Immature natural killer cell (primary cell): ENCODE data around the gene CTTNBP2NL. TPM values are rescaled to one million over a fixed set of nuclear protein-coding genes. Genes with fewer than 3 reads are reported as not detected.

Experiments used
- DNase-seq, 3 donors: peaks; one replicate each; pipeline ENCODE4 v3.0.0; 2022; ENCODE audit warnings: mixed read lengths in 1 of 3
- H3K27ac Mint-ChIP-seq, 6 donors: one replicate each; pipeline ENCODE4 v1.8.0; 2020; ENCODE audit warnings: mixed read lengths in 6 of 6, mild to moderate bottlenecking in 5 of 6, inconsistent platforms in 4 of 6, moderate library complexity in 3 of 6
- H3K27me3 Mint-ChIP-seq, 3 donors: one replicate each; pipeline ENCODE4 v1.8.0; 2020 to 2021; ENCODE audit warnings: low read depth in 3 of 3, mild to moderate bottlenecking in 3 of 3, mixed read lengths in 3 of 3, moderate library complexity in 3 of 3, inconsistent platforms in 1 of 3
- H3K36me3 Mint-ChIP-seq, 3 donors: one replicate each; pipeline ENCODE4 v1.8.0; 2020; ENCODE audit warnings: mixed read lengths in 3 of 3, inconsistent platforms in 2 of 3, mild to moderate bottlenecking in 2 of 3
- H3K4me1 Mint-ChIP-seq, 2 donors: one replicate each; pipeline ENCODE4 v1.8.0; 2020; ENCODE audit warnings: inconsistent platforms in 2 of 2, mild to moderate bottlenecking in 2 of 2, mixed read lengths in 2 of 2, moderate library complexity in 1 of 2
- H3K4me3 Mint-ChIP-seq, 5 donors: one replicate each; pipeline ENCODE4 v1.8.0; 2020; ENCODE audit warnings: mild to moderate bottlenecking in 5 of 5, mixed read lengths in 5 of 5, inconsistent platforms in 3 of 5, moderate library complexity in 3 of 5
- H3K9me3 Mint-ChIP-seq, 6 donors: one replicate each; pipeline ENCODE4 v1.8.0; 2020; ENCODE audit warnings: mild to moderate bottlenecking in 6 of 6, mixed read lengths in 6 of 6, inconsistent platforms in 4 of 6, moderate library complexity in 3 of 6
- polyA plus RNA-seq, 3 donors: library from polyadenylated mRNA; unstranded; fragments of 300-500 nt; fragmentation: Illumina TruSeq; gene quantifications; one replicate each; pipeline ENCODE4 v1.2.3, GENCODE V29; 2021

The CTTNBP2NL gene
- under 1 TPM in 1 of 3 donors, not detected in 2; 0.03 TPM for polyA plus RNA-seq

- H3K36me3 Mint-ChIP-seq: no peaks in the 10 kb centered on the region
- peak; percentile 61 to 66 (median 66) for DNase-seq
- peaks cover 18% of the 10 kb centered on the region in 2 donors for H3K4me1 Mint-ChIP-seq
- peak within 1 kb of the TSS in 1 of 6 donors; percentile 69 for H3K27ac Mint-ChIP-seq
- H3K9me3 Mint-ChIP-seq: no peaks in the 10 kb centered on the region
- peaks cover 2 to 16% (median 14%) of the 10 kb centered on the region in 3 donors for H3K27me3 Mint-ChIP-seq
- peak within 1 kb of the TSS; percentile 83 to 94 (median 86) for H3K4me3 Mint-ChIP-seq
Observed at GRCh38 chr1:112395821-112396652, at the start of gene CTTNBP2NL. CTTNBP2NL (plus strand) TSS chr1:112396214; CDS start chr1:112416166, 19,952 bp downstream.

- Mint-ChIP-seq H3K9me3 (peaks cover 2 to 18% (median 7%) of the 10 kb centered on the region in 6 donors), H3K27me3 (peaks cover under 1 to 6% (median 4%) of the 10 kb centered on the region in 3 donors)
Observed at GRCh38 chr1:112346801-112347350, 49.1 kb upstream of the CTTNBP2NL start.

GRCh38 chr1:112356765-112357164 is 39.2 kb upstream of the CTTNBP2NL start:
- Mint-ChIP-seq H3K4me1 (no peaks in the 10 kb centered on the region), H3K36me3 (no peaks in the 10 kb centered on the region), H3K9me3 (no peaks in the 10 kb centered on the region), H3K4me3 (no peak overlapping the region), H3K27ac (no peak overlapping the region), H3K27me3 (peaks cover 5 to 12% (median 6%) of the 10 kb centered on the region in 3 donors)
- DNase-seq: no peak

More at GRCh38 chr1:112346801-112347350, 49.1 kb upstream of the CTTNBP2NL start:
- no peak overlapping the region for H3K27ac Mint-ChIP-seq
- H3K4me1 Mint-ChIP-seq: peaks cover 9 to 12% of the 10 kb centered on the region in 2 donors
- no peak for DNase-seq
- no peaks in the 10 kb centered on the region for H3K36me3 Mint-ChIP-seq
- no peak overlapping the region for H3K4me3 Mint-ChIP-seq

GRCh38 chr1:112357467-112357866 is 38.5 kb upstream of the CTTNBP2NL start:
- no peak for DNase-seq
- no peaks in the 10 kb centered on the region for H3K9me3 Mint-ChIP-seq
- no peaks in the 10 kb centered on the region for H3K4me1 Mint-ChIP-seq
- H3K27ac Mint-ChIP-seq: no peak overlapping the region
- peaks cover 3 to 16% (median 8%) of the 10 kb centered on the region in 3 donors for H3K27me3 Mint-ChIP-seq
- H3K4me3 Mint-ChIP-seq: peak overlapping the region in 1 of 5 donors; percentile 8
- H3K36me3 Mint-ChIP-seq: no peaks in the 10 kb centered on the region

- no peak for DNase-seq
- Mint-ChIP-seq H3K9me3 (no peaks in the 10 kb centered on the region), H3K27ac (no peak overlapping the region), H3K4me3 (no peak overlapping the region), H3K27me3 (peaks cover 3 to 18% (median 9%) of the 10 kb centered on the region in 3 donors), H3K36me3 (no peaks in the 10 kb centered on the region), H3K4me1 (no peaks in the 10 kb centered on the region)
Observed at GRCh38 chr1:112358061-112358770, 37.8 kb upstream of the CTTNBP2NL start.

- H3K27me3 Mint-ChIP-seq: peaks cover 3 to 18% (median 9%) of the 10 kb centered on the region in 3 donors
- no peak overlapping the region for H3K27ac Mint-ChIP-seq
- no peak for DNase-seq
- no peaks in the 10 kb centered on the region for H3K36me3 Mint-ChIP-seq
- no peak overlapping the region for H3K4me3 Mint-ChIP-seq
- no peaks in the 10 kb centered on the region for H3K4me1 Mint-ChIP-seq
- no peaks in the 10 kb centered on the region for H3K9me3 Mint-ChIP-seq
Observed at GRCh38 chr1:112358798-112359408, 37.1 kb upstream of the CTTNBP2NL start.

- Mint-ChIP-seq H3K36me3 (no peaks in the 10 kb centered on the region), H3K9me3 (no peaks in the 10 kb centered on the region), H3K27me3 (peaks cover 3 to 18% (median 8%) of the 10 kb centered on the region in 3 donors), H3K4me3 (no peak overlapping the region), H3K4me1 (no peaks in the 10 kb centered on the region), H3K27ac (no peak overlapping the region)
- no peak for DNase-seq
Observed at GRCh38 chr1:112359961-112360767, 35.9 kb upstream of the CTTNBP2NL start.

- Mint-ChIP-seq H3K36me3 (no peaks in the 10 kb centered on the region), H3K4me3 (no peak overlapping the region), H3K9me3 (no peaks in the 10 kb centered on the region), H3K27me3 (peaks cover 3 to 24% (median 14%) of the 10 kb centered on the region in 3 donors), H3K4me1 (no peaks in the 10 kb centered on the region), H3K27ac (no peak overlapping the region)
- DNase-seq: no peak
Observed at GRCh38 chr1:112363636-112364035, 32.4 kb upstream of the CTTNBP2NL start.

GRCh38 chr1:112368198-112368597 is 27.8 kb upstream of the CTTNBP2NL start:
- Mint-ChIP-seq H3K4me1 (peaks cover 2 to 5% of the 10 kb centered on the region in 2 donors), H3K27me3 (peaks cover 7 to 11% (median 10%) of the 10 kb centered on the region in 3 donors), H3K9me3 (peaks cover 0 to 5% (median 0%) of the 10 kb centered on the region in 6 donors), H3K4me3 (no peak overlapping the region), H3K36me3 (no peaks in the 10 kb centered on the region), H3K27ac (no peak overlapping the region)
- no peak for DNase-seq

- DNase-seq: peak; percentile 55 to 63 (median 56)
- H3K27ac Mint-ChIP-seq: no peak overlapping the region
- no peaks in the 10 kb centered on the region for H3K36me3 Mint-ChIP-seq
- H3K9me3 Mint-ChIP-seq: peaks cover 0 to 5% (median 0%) of the 10 kb centered on the region in 6 donors
- H3K27me3 Mint-ChIP-seq: peaks cover 7 to 15% (median 10%) of the 10 kb centered on the region in 3 donors
- H3K4me1 Mint-ChIP-seq: peaks cover 2 to 5% of the 10 kb centered on the region in 2 donors
- peak overlapping the region in 1 of 5 donors; percentile 39 for H3K4me3 Mint-ChIP-seq
Observed at GRCh38 chr1:112369392-112370285, 26.4 kb upstream of the CTTNBP2NL start.

- H3K36me3 Mint-ChIP-seq: no peaks in the 10 kb centered on the region
- H3K9me3 Mint-ChIP-seq: peaks cover 0 to 5% (median 0%) of the 10 kb centered on the region in 6 donors
- H3K27ac Mint-ChIP-seq: no peak overlapping the region
- peaks cover 9 to 18% (median 12%) of the 10 kb centered on the region in 3 donors for H3K27me3 Mint-ChIP-seq
- no peak for DNase-seq
- H3K4me1 Mint-ChIP-seq: peaks cover 2 to 5% of the 10 kb centered on the region in 2 donors
- H3K4me3 Mint-ChIP-seq: no peak overlapping the region
Observed at GRCh38 chr1:112370996-112371395, 25.0 kb upstream of the CTTNBP2NL start.

GRCh38 chr1:112371775-112372174 is 24.2 kb upstream of the CTTNBP2NL start:
- Mint-ChIP-seq H3K36me3 (no peaks in the 10 kb centered on the region), H3K27me3 (peaks cover 9 to 18% (median 12%) of the 10 kb centered on the region in 3 donors), H3K4me3 (no peak overlapping the region), H3K27ac (no peak overlapping the region), H3K4me1 (peaks cover 2 to 5% of the 10 kb centered on the region in 2 donors), H3K9me3 (peaks cover 0 to 5% (median 0%) of the 10 kb centered on the region in 6 donors)
- no peak for DNase-seq
